HepG2 (cell line): Measurements from ENCODE around the gene PSRC1. TPM values are rescaled to one million over a fixed set of nuclear protein-coding genes. Genes with fewer than 3 reads are reported as not detected.

Experiments used
- HDAC1 ChIP-seq: sonication (generic); formaldehyde crosslinking; IDR thresholded peaks from 2 replicates; pipeline ENCODE4 v1.5.1; 2020; ENCODE audit warnings: mild to moderate bottlenecking, missing genetic modification reagents
- HIVEP1 ChIP-seq: sonication (generic); formaldehyde crosslinking; IDR thresholded peaks from 2 replicates; pipeline ENCODE4 v1.4.0; 2020; ENCODE audit warnings: mild to moderate bottlenecking, missing genetic modification reagents
- HMGA1 ChIP-seq: sonication (generic); formaldehyde crosslinking; conservative IDR thresholded peaks from 2 replicates; pipeline ENCODE4 v1.4.0; 2020; ENCODE audit warnings: missing genetic modification reagents
- NAIF1 ChIP-seq: sonication (generic); formaldehyde crosslinking; IDR thresholded peaks from 2 replicates; pipeline ENCODE4 v1.5.0; 2020; ENCODE audit warnings: mild to moderate bottlenecking, missing genetic modification reagents, borderline replicate concordance
- NR2F1 ChIP-seq, 2 experiments: fragments of 450-650 bp in 1 of 2; formaldehyde crosslinking in 1 of 2; IDR thresholded peaks; 2 replicates each; pipeline versions ENCODE4 v1.5.0 to v1.6.1; 2016 to 2020; ENCODE audit warnings: mild to moderate bottlenecking in 1 of 2, missing compliant biosample characterization in 1 of 2, missing genetic modification reagents in 1 of 2, moderate library complexity in 1 of 2
- POLR2G ChIP-seq: fragments of 200-400 bp; formaldehyde crosslinking; IDR thresholded peaks from 2 replicates; pipeline ENCODE4 v1.6.1; 2018; ENCODE audit warnings: mild to moderate bottlenecking, low read depth, low read length, moderate library complexity
- RXRB ChIP-seq: IDR thresholded peaks from 2 replicates; pipeline ENCODE4 v1.6.1; 2016; ENCODE audit warnings: borderline replicate concordance, missing genetic modification reagents, missing compliant biosample characterization
- SIX1 ChIP-seq: sonication (generic); formaldehyde crosslinking; IDR thresholded peaks from 2 replicates; pipeline ENCODE4 v1.4.0; 2020; ENCODE audit warnings: missing genetic modification reagents, borderline replicate concordance
- ZNF10 ChIP-seq: sonication (generic); formaldehyde crosslinking; IDR thresholded peaks from 2 replicates; pipeline ENCODE4 v1.4.0; 2020; ENCODE audit warnings: mild to moderate bottlenecking, low read depth, missing genetic modification reagents, borderline replicate concordance
- ZNF530 ChIP-seq: sonication (generic); formaldehyde crosslinking; IDR thresholded peaks from 2 replicates; pipeline ENCODE4 v1.5.0; 2020; ENCODE audit warnings: low read depth, mild to moderate bottlenecking, missing genetic modification reagents
- polyA plus RNA-seq, 8 experiments: library from polyadenylated mRNA; depleted of rRNA in 3 of 8; stranded (reverse) in 7 of 8; unstranded in 1 of 8; fragments of >200 nt; fragmentation: Illumina TruSeq in 4 of 8; extraction: Trizol in 4 of 8; gene quantifications; 2 replicates each; pipeline versions ENCODE4 v1.2.1 to v1.2.3, GENCODE V29; 2011 to 2016; ENCODE audit warnings: low read depth in 4 of 8, missing spikeins in 1 of 8, mixed read lengths in 1 of 8; ENCODE audit not compliant: insufficient read depth in 1 of 8
- total RNA-seq, 5 experiments: library from RNA; depleted of rRNA; stranded (reverse); fragments of >200 nt; fragmentation: Illumina TruSeq; extraction: Trizol; gene quantifications; 2 replicates each; pipeline ENCODE4 v1.2.3, GENCODE V29; 2016; ENCODE audit warnings: low read depth in 1 of 5
- TF ChIP-seq, protein P1 (sequence below): sonication (generic); formaldehyde crosslinking; IDR thresholded peaks from 2 replicates; pipeline ENCODE4 v1.4.0; 2020; ENCODE audit warnings: missing genetic modification reagents
- TF ChIP-seq, protein P2 (sequence below): sonication (generic); formaldehyde crosslinking; IDR thresholded peaks from 2 replicates; pipeline ENCODE4 v1.5.1; 2020; ENCODE audit warnings: missing genetic modification reagents, mild to moderate bottlenecking, borderline replicate concordance
- TF ChIP-seq, protein P3 (sequence below): sonication (generic); formaldehyde crosslinking; IDR thresholded peaks from 2 replicates; pipeline ENCODE4 v1.5.1; 2020; ENCODE audit warnings: missing genetic modification reagents, mild to moderate bottlenecking, borderline replicate concordance
- TF ChIP-seq, protein P4 (sequence below): sonication (generic); formaldehyde crosslinking; IDR thresholded peaks from 2 replicates; pipeline ENCODE4 v1.8.1; 2022; ENCODE audit warnings: mild to moderate bottlenecking, missing genetic modification reagents
- TF ChIP-seq, protein P5 (sequence below): sonication (generic); formaldehyde crosslinking; IDR thresholded peaks from 2 replicates; pipeline ENCODE4 v1.4.0; 2020; ENCODE audit warnings: missing genetic modification reagents
- TF ChIP-seq, protein P6 (sequence below): sonication (generic); formaldehyde crosslinking; IDR thresholded peaks from 2 replicates; pipeline ENCODE4 v1.4.0; 2020; ENCODE audit warnings: missing genetic modification reagents
- TF ChIP-seq, protein P7 (sequence below): IDR thresholded peaks from 2 replicates; pipeline ENCODE4 v1.6.1; 2018; ENCODE audit warnings: missing genetic modification reagents, mild to moderate bottlenecking, missing compliant biosample characterization

The PSRC1 gene
- total and polyA plus RNA-seq, 2 of the 13 experiments (the other 11 are each of a cell fraction or from before 2014, with no cell fraction given) = 28.6 to 30.3 TPM

DNA sequence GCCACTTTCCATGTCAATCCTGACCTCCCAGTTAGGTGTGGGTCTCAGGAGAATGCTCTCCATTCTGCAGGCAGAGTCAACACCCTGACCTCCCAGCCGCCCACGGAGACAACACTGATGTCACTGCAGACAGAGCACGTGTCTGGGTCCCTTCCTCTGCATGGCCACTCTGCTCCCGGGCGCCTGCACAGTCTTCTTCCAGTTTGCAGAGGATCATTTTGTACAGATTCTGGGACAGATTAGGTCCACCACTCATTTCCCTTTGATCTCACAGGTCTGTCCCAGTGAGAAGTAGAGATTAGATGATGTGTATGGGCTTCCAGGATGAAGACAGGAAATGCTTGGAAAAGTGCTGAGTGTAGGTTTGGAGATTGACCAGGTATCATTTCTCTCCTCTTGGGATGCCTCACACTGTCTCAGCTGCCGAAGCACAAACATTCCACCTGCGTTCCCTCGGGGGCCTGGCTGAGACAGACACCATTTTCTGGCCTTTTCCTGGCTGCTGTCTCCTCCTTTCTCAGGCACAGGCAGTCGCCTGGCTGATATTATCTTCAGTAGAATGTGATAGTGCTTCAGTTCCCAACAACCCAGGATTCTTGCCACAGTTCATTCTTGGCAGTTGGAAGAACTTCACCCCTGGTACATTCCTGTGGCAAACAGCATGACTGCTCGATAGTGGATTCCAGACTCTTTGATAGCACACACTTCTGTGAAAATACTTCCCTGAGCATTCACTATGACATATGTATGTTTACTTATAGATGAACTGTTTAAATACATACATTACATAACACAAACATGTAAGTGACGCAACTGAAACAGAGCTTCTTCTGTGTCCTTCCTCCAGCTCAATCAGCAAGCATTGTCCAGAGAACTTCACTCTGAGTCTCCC lies 16.0 kb upstream of the PSRC1 start (continued):
- TF ChIP-seq NAIF1 (peak; percentile 69; the same call in 1 of the 2 replicates), NR2F1 (CRISPR knock-in tag; IDR thresholded peaks at IDR 0.05) (peak; percentile 16 to 57; a peak in 1 of 4 replicates), POLR2G (peak; percentile 68), HDAC1 (peak; percentile 80), ZNF530 (CRISPR knock-in tag) (no peak), RXRB (CRISPR knock-in tag) (peak; percentile 89), SIX1 (CRISPR knock-in tag) (peak; percentile 64; the same call in 1 of the 2 replicates), HMGA1 (CRISPR knock-in tag) (no peak), HIVEP1 (CRISPR knock-in tag) (no peak), ZNF10 (CRISPR knock-in tag) (no peak)
- TF ChIP-seq, protein P1, sequence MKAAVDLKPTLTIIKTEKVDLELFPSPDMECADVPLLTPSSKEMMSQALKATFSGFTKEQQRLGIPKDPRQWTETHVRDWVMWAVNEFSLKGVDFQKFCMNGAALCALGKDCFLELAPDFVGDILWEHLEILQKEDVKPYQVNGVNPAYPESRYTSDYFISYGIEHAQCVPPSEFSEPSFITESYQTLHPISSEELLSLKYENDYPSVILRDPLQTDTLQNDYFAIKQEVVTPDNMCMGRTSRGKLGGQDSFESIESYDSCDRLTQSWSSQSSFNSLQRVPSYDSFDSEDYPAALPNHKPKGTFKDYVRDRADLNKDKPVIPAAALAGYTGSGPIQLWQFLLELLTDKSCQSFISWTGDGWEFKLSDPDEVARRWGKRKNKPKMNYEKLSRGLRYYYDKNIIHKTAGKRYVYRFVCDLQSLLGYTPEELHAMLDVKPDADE = no peak
- TF ChIP-seq, protein P2, sequence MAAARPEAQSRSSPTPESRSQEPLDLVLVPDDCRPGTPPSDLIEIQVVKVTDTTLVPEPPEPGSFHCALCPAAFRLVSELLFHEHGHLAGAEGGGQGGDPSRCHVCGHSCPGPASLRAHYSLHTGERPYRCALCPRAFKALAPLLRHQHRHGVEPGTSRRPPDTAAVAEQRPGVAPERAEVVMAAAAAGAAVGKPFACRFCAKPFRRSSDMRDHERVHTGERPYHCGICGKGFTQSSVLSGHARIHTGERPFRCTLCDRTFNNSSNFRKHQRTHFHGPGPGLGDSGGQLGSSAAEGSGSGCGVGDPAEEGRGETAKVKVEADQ (CRISPR knock-in tag) = no peak
- TF ChIP-seq, protein P3, sequence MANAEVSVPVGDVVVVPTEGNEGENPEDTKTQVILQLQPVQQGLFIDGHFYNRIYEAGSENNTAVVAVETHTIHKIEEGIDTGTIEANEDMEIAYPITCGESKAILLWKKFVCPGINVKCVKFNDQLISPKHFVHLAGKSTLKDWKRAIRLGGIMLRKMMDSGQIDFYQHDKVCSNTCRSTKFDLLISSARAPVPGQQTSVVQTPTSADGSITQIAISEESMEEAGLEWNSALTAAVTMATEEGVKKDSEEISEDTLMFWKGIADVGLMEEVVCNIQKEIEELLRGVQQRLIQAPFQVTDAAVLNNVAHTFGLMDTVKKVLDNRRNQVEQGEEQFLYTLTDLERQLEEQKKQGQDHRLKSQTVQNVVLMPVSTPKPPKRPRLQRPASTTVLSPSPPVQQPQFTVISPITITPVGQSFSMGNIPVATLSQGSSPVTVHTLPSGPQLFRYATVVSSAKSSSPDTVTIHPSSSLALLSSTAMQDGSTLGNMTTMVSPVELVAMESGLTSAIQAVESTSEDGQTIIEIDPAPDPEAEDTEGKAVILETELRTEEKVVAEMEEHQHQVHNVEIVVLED (CRISPR knock-in tag) = peak; percentile 17; the same call in 1 of the 2 replicates
- TF ChIP-seq, protein P4, sequence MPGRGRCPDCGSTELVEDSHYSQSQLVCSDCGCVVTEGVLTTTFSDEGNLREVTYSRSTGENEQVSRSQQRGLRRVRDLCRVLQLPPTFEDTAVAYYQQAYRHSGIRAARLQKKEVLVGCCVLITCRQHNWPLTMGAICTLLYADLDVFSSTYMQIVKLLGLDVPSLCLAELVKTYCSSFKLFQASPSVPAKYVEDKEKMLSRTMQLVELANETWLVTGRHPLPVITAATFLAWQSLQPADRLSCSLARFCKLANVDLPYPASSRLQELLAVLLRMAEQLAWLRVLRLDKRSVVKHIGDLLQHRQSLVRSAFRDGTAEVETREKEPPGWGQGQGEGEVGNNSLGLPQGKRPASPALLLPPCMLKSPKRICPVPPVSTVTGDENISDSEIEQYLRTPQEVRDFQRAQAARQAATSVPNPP (CRISPR knock-in tag) = no peak
- TF ChIP-seq, protein P5, sequence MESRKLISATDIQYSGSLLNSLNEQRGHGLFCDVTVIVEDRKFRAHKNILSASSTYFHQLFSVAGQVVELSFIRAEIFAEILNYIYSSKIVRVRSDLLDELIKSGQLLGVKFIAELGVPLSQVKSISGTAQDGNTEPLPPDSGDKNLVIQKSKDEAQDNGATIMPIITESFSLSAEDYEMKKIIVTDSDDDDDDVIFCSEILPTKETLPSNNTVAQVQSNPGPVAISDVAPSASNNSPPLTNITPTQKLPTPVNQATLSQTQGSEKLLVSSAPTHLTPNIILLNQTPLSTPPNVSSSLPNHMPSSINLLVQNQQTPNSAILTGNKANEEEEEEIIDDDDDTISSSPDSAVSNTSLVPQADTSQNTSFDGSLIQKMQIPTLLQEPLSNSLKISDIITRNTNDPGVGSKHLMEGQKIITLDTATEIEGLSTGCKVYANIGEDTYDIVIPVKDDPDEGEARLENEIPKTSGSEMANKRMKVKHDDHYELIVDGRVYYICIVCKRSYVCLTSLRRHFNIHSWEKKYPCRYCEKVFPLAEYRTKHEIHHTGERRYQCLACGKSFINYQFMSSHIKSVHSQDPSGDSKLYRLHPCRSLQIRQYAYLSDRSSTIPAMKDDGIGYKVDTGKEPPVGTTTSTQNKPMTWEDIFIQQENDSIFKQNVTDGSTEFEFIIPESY (CRISPR knock-in tag) = no peak
- TF ChIP-seq, protein P6, sequence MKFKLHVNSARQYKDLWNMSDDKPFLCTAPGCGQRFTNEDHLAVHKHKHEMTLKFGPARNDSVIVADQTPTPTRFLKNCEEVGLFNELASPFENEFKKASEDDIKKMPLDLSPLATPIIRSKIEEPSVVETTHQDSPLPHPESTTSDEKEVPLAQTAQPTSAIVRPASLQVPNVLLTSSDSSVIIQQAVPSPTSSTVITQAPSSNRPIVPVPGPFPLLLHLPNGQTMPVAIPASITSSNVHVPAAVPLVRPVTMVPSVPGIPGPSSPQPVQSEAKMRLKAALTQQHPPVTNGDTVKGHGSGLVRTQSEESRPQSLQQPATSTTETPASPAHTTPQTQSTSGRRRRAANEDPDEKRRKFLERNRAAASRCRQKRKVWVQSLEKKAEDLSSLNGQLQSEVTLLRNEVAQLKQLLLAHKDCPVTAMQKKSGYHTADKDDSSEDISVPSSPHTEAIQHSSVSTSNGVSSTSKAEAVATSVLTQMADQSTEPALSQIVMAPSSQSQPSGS (CRISPR knock-in tag) = peak; percentile 91
- TF ChIP-seq, protein P7, sequence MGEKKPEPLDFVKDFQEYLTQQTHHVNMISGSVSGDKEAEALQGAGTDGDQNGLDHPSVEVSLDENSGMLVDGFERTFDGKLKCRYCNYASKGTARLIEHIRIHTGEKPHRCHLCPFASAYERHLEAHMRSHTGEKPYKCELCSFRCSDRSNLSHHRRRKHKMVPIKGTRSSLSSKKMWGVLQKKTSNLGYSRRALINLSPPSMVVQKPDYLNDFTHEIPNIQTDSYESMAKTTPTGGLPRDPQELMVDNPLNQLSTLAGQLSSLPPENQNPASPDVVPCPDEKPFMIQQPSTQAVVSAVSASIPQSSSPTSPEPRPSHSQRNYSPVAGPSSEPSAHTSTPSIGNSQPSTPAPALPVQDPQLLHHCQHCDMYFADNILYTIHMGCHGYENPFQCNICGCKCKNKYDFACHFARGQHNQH (CRISPR knock-in tag) = peak; percentile 67
